T-cell (primary cell): ENCODE measurements around the gene ZFP1. TPM values are rescaled to one million over a fixed set of nuclear protein-coding genes. Genes with fewer than 3 reads are reported as not detected.

Source experiments
- ATAC-seq, 4 experiments: fragments of 200-7000 bp in 3 of 4; fragments of 150-1000 bp in 1 of 4; cut with Tn5 transposase; replicated peaks in 1 of 4; 1 replicate in 3 of 4; 2 replicates in 1 of 4; pipeline ENCODE4 v1.10.0; 2021; ENCODE audit warnings: moderate library complexity in 3 of 4, mild to moderate bottlenecking in 2 of 4, moderate number of reproducible peaks in 1 of 4
- CTCF ChIA-PET, 2 donors: fragments of 300-600 bp; sonication (Branson Sonifier 250); formaldehyde crosslinking; loops; one replicate each; lab custom pipeline; 2022; ENCODE audit warnings: antibody characterized with exemption in 2 of 2; lab: Charles Lee
- POLR2A ChIA-PET, 2 donors: fragments of 300-600 bp; sonication (Branson Sonifier 250); formaldehyde crosslinking; loops; one replicate each; lab custom pipeline; 2022; ENCODE audit warnings: antibody characterized with exemption in 2 of 2; lab: Charles Lee
- DNase-seq, 35 experiments: peaks; one replicate each; pipeline versions ENCODE4 v3.0.0 to v3.0.0-alpha.2; 2013 to 2023
- H3K27ac ChIP-seq: one replicate; pipeline ENCODE4 v1.5.1; 2013; ENCODE audit warnings: low read length
- H3K27me3 ChIP-seq, 2 experiments: replicated peaks in 1 of 2; 1 replicate in 1 of 2; 2 replicates in 1 of 2; pipeline versions ENCODE4 v1.6.1 to v1.7.0; 2013; ENCODE audit warnings: low read length in 1 of 2, mixed read lengths in 1 of 2; ENCODE audit not compliant: control insufficient read depth in 2 of 2, insufficient read depth in 2 of 2; ENCODE audit errors: extremely low read depth in 1 of 2
- H3K36me3 ChIP-seq, 2 donors: 1 replicate in 1 of 2; 2 replicates in 1 of 2; pipeline versions ENCODE4 v1.6.1 to v1.7.0; 2013; ENCODE audit warnings: low read length in 1 of 2; ENCODE audit not compliant: control insufficient read depth in 2 of 2, insufficient read depth in 1 of 2; ENCODE audit errors: extremely low read depth in 1 of 2
- H3K4me1 ChIP-seq, 2 experiments: 1 replicate in 1 of 2; 2 replicates in 1 of 2; pipeline versions ENCODE4 v1.6.1 to v1.7.0; 2013; ENCODE audit warnings: low read length in 2 of 2, mixed read lengths in 1 of 2; ENCODE audit not compliant: insufficient read depth in 2 of 2, control insufficient read depth in 1 of 2; ENCODE audit errors: extremely low read depth in 1 of 2
- H3K4me3 ChIP-seq, 2 donors: 1 replicate in 1 of 2; 2 replicates in 1 of 2; pipeline versions ENCODE4 v1.5.1 to v1.7.0; 2013; ENCODE audit warnings: mild to moderate bottlenecking in 2 of 2, low read length in 1 of 2, moderate library complexity in 1 of 2; ENCODE audit not compliant: control insufficient read depth in 1 of 2; ENCODE audit errors: extremely low read depth in 1 of 2
- H3K9me3 ChIP-seq: 2 replicates; pipeline ENCODE4 v1.7.0; 2013
- H3K27ac Mint-ChIP-seq, 2 donors: one replicate each; pipeline ENCODE4 v1.8.0; 2020 to 2021; ENCODE audit warnings: mild to moderate bottlenecking in 2 of 2, mixed read lengths in 2 of 2
- H3K27me3 Mint-ChIP-seq, 2 donors: one replicate each; pipeline ENCODE4 v1.8.0; 2021 to 2022; ENCODE audit warnings: mixed read lengths in 2 of 2
- H3K36me3 Mint-ChIP-seq: one replicate; pipeline ENCODE4 v1.8.0; 2021; ENCODE audit warnings: mixed read lengths
- H3K4me1 Mint-ChIP-seq, 3 donors: one replicate each; pipeline ENCODE4 v1.8.0; 2020 to 2022; ENCODE audit warnings: mixed read lengths in 3 of 3, mild to moderate bottlenecking in 1 of 3
- H3K4me3 Mint-ChIP-seq, 3 donors: one replicate each; pipeline ENCODE4 v1.8.0; 2020 to 2022; ENCODE audit warnings: mild to moderate bottlenecking in 3 of 3, mixed read lengths in 3 of 3, moderate library complexity in 3 of 3
- H3K9me3 Mint-ChIP-seq, 3 donors: one replicate each; pipeline ENCODE4 v1.8.0; 2020 to 2022; ENCODE audit warnings: mixed read lengths in 3 of 3
- WGBS: methylation state at CpG from one replicate; pipeline ENCODE4 v1.1.5; 2013; ENCODE audit warnings: missing lambda C conversion rate; ENCODE audit not compliant: insufficient coverage; 5-methylcytosine and 5-hydroxymethylcytosine counted together
- total RNA-seq, 35 experiments: library from RNA in 6 of 35; stranded (reverse) in 6 of 35; fragments of 120-200 nt in 1 of 35; gene quantifications; one replicate each; pipeline versions ENCODE4 v1.2.1 to v1.2.4 and lab custom pipeline; 2013 to 2026

Gene ZFP1
- total RNA-seq, 5 donors from 2014 or later (not counting 1 experiment from before 2014, with no cell fraction given): 10.1 to 15.6 (median 14.4) TPM

DNA sequence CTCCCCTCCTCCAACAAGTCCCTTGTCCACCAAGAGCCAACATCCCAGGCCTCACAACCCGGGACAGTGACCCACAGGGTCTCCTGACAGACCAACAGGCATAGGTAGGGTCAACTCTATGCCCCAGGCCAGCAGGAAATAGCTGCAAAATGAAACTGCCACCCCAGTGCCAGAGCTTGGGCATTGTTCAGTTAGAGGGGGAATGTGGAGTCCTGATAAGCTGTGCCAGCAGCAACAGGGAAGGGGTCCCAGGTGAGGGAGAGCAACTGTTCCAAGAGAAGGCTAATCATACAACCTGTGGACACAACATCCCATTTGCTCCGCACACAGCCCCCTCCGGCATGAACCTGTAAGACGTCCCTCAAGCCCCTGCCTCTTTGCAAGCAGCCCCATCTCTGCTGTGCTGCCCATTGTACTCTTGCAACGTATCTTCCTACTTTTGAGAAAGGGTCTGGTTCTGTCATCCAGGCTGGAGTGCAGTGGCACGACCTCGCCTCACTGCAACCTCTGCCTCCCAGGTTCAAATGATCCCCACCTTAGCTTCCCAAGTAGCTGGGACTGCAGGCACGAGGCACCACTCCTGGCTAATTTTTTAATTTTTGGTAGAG lies 41.4 kb downstream of the ZFP1 start:
- DNase-seq (no peak), ATAC-seq (no peak)
- H3K27me3 Mint-ChIP-seq: peaks cover 3 to 5% of the 10 kb centered on the region in 2 donors
- H3K9me3 ChIP-seq: no peaks in the 10 kb centered on the region
- H3K27me3 ChIP-seq: peaks cover 0 to 8% of the 10 kb centered on the region in 2 experiments
- H3K27ac Mint-ChIP-seq: no peak overlapping the region
- H3K4me3 ChIP-seq: no peak overlapping the region
- peaks cover 0 to 4% (median 2%) of the 10 kb centered on the region in 3 donors for H3K9me3 Mint-ChIP-seq
- no peak overlapping the region for H3K27ac ChIP-seq
- H3K4me3 Mint-ChIP-seq: no peak overlapping the region
- no peaks in the 10 kb centered on the region for H3K36me3 Mint-ChIP-seq
- H3K4me1 ChIP-seq: no peaks in the 10 kb centered on the region
- no peaks in the 10 kb centered on the region for H3K36me3 ChIP-seq
- POLR2A ChIA-PET: no interaction called here
- CTCF ChIA-PET: interaction anchor here in 1 of 2 donors (0.6 kb wide), 1 partner anchor 14 kb away, joined by 7 read pairs; no protein-coding TSS in a partner anchor
- WGBS: 66% methylated on average over 4 of the region's 8 CpGs
- H3K4me1 Mint-ChIP-seq: no peaks in the 10 kb centered on the region

DNA sequence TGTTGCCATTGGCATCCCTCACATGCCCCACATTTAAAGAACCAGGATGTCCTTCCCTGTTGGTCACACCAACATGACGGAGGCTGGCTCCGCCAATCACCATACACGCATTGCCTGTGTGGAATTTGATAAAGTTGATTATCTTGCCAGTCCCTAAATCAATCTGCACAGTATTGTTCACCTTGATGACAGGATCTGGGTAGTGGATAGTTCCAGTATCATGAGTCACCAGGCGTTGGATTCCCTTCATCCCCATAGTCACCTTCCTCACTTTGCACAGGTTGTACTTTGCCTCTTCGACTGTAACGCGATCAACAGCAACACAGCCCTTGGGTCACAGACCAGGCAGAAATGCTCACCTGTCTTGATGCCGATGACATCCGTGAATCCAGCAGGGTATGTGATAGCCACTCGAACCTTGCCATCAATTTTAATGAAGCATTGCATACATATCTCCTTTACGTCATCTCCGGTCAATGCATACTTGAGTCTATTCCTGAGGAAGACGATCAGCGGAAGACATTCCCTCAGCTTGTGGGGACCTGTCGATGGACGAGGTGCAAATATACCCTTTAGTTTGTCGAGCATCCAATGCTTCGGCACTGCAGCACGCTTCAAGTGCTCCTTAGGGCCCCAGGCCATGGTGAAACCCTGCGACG lies 44.4 kb downstream of the ZFP1 start:
- Histone ChIP-seq H3K27ac (no peak overlapping the region), H3K36me3 (no peaks in the 10 kb centered on the region), H3K4me1 (no peaks in the 10 kb centered on the region), H3K9me3 (no peaks in the 10 kb centered on the region), H3K4me3 (no peak overlapping the region), H3K27me3 (peaks cover 0 to 27% of the 10 kb centered on the region in 2 experiments)
- no peaks in the 10 kb centered on the region for H3K36me3 Mint-ChIP-seq
- ChIA-PET POLR2A (no interaction called here), CTCF (interaction anchor here in 1 of 2 donors (0.6 kb wide), 1 partner anchor 206 kb away, joined by 3 read pairs; no protein-coding TSS in a partner anchor)
- no peak overlapping the region for H3K4me3 Mint-ChIP-seq
- DNase-seq (no peak), ATAC-seq (no peak)
- H3K9me3 Mint-ChIP-seq: no peaks in the 10 kb centered on the region
- H3K27ac Mint-ChIP-seq: no peak overlapping the region
- peaks cover 8 to 10% of the 10 kb centered on the region in 2 donors for H3K27me3 Mint-ChIP-seq
- 88% methylated on average over 18 of the region's 21 CpGs for WGBS
- no peaks in the 10 kb centered on the region for H3K4me1 Mint-ChIP-seq

DNA sequence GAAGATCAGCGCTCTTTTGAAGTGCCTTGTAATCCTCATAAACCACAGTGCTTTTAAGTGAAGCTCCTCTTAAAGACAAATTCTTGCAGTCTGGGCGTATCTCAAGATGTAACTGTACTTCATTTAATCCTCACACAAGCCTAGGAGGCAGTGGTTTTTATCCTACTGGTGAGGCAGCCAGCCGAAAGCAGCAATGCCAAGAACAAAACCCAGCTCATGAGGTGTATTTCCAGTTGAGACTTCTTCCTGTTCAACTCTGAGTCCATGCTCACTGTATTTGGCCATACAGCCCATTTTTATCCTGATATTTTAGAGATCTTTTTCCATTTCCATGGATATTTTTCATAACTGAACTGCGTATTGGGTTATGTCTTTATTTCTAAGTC lies 44.9 kb downstream of the ZFP1 start:
- no peak for ATAC-seq
- H3K36me3 ChIP-seq: no peaks in the 10 kb centered on the region
- no peaks in the 10 kb centered on the region for H3K4me1 ChIP-seq
- Mint-ChIP-seq H3K9me3 (no peaks in the 10 kb centered on the region), H3K27me3 (peaks cover 12 to 16% of the 10 kb centered on the region in 2 donors), H3K36me3 (no peaks in the 10 kb centered on the region), H3K27ac (no peak overlapping the region), H3K4me1 (no peaks in the 10 kb centered on the region), H3K4me3 (no peak overlapping the region)
- H3K4me3 ChIP-seq: no peak overlapping the region
- peaks cover 0 to 32% of the 10 kb centered on the region in 2 experiments for H3K27me3 ChIP-seq
- POLR2A ChIA-PET: no interaction called here
- CTCF ChIA-PET: no interaction called here
- DNase-seq: no peak
- WGBS: 80% methylated on average over 3 of the region's 4 CpGs
- H3K9me3 ChIP-seq: no peaks in the 10 kb centered on the region
- no peak overlapping the region for H3K27ac ChIP-seq

DNA sequence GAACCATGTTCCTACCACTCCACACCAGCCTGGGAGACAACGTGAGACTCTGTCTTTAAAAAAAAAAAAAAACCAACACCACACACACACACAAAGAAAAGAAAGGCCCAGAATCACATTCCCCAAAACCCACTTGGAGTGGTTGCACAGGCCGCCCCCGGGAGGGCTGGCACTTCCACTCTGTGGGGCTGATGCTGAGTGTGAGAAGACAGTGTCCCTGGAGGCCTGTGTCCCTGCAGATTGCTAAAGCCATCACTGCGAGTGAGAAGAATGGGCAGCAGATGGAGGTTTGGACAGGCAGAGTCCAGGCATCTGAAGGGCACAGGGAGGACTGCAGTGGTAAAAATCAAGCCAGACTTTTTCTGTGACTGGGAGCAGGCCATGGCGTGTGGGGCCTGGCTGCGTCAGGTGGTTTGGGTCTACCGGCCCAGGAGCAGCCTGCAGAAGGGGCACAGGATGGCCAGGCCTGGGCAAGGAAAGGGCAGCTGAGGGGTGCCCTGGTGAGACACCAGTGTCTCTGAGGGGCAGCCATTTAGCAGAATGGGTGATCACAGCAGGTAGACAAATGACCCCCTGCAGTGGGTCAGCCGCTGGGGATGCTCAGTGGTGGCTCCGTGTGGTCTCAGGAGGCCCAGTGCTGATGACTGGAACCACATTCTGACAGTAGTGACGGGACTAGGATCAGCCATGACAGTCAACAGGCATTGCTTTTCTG lies 45.6 kb downstream of the ZFP1 start:
- CTCF ChIA-PET: no interaction called here
- peaks cover 16 to 18% of the 10 kb centered on the region in 2 donors for H3K27me3 Mint-ChIP-seq
- H3K9me3 Mint-ChIP-seq: no peaks in the 10 kb centered on the region
- Histone ChIP-seq H3K4me1 (no peaks in the 10 kb centered on the region), H3K36me3 (no peaks in the 10 kb centered on the region), H3K4me3 (no peak overlapping the region), H3K27me3 (peaks cover 0 to 33% of the 10 kb centered on the region in 2 experiments), H3K9me3 (no peaks in the 10 kb centered on the region), H3K27ac (no peak overlapping the region)
- no peaks in the 10 kb centered on the region for H3K4me1 Mint-ChIP-seq
- H3K27ac Mint-ChIP-seq: no peak overlapping the region
- H3K36me3 Mint-ChIP-seq: no peaks in the 10 kb centered on the region
- WGBS: 88% methylated on average over 7 of the region's 10 CpGs
- POLR2A ChIA-PET: no interaction called here
- ATAC-seq (no peak), DNase-seq (no peak)
- no peak overlapping the region for H3K4me3 Mint-ChIP-seq

DNA sequence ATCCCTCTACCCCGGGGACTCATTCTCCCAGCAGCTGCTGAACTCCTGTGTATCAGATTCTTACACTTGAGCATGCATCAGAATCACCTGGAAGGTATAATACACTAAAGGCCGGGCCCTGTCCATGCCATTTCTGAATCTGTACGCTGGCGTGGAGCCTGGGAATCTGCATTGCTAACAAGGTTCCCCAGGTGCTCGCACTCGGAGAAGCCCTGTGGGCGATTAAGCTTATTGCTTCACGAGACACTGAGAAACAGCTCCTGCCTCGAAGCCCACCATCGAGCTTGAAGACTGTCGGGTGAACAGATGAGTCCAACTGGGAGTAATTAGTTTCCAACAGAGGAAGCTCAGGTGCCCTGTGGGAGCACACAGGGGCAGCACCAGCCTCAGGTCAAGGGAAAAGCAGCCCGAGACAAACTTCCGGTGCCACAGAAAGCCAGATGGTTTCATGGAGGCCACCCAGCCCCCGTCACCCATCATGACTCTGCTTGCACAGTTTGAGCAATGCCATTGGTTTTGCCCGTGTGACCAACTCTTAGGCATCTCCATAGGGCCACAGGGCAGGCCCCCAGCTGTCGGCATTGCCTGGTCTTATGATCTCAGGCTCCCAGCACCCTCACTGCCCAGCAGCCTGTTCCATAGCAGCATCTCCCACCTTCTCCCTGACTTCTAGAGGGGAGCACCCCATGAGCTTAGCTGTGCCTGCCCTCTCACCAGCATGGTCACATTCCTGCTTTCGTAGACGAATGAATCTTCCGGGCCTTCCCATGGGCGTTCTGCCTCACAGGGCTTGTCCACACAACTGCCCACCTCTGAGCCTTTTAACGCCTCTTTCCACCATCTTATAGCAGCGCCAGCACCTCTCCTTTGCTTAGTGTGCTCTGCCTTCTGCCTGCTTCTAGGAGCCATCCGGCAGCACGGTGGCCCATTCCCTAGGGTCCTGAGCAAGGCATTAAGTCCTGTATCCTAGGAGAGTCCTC lies 47.8 kb downstream of the ZFP1 start:
- 84% methylated on average over 24 of the region's 24 CpGs for WGBS
- Mint-ChIP-seq H3K4me1 (peaks cover 8 to 11% (median 10%) of the 10 kb centered on the region in 3 donors), H3K36me3 (no peaks in the 10 kb centered on the region), H3K27ac (no peak overlapping the region), H3K4me3 (no peak overlapping the region), H3K9me3 (no peaks in the 10 kb centered on the region), H3K27me3 (peaks cover 16 to 18% of the 10 kb centered on the region in 2 donors)
- no peaks in the 10 kb centered on the region for H3K36me3 ChIP-seq
- no peak for DNase-seq
- ATAC-seq: no peak
- CTCF ChIA-PET: interaction anchor here (0.6 to 1.0 kb wide), 4 partner anchors 12 to 209 kb away, joined by 3 to 11 read pairs (median 4); no protein-coding TSS in a partner anchor
- H3K4me1 ChIP-seq: peaks cover under 1 to 9% of the 10 kb centered on the region in 2 experiments
- H3K9me3 ChIP-seq: no peaks in the 10 kb centered on the region
- POLR2A ChIA-PET: no interaction called here
- H3K27me3 ChIP-seq: peaks cover 0 to 32% of the 10 kb centered on the region in 2 experiments
- H3K27ac ChIP-seq: no peak overlapping the region
- no peak overlapping the region for H3K4me3 ChIP-seq
